Lung (tissue), 12 donors: Measurements from ENCODE around the gene PNLIP. TPM values are rescaled to one million over a fixed set of nuclear protein-coding genes. Genes with fewer than 3 reads are reported as not detected.

Experiments used
- ATAC-seq: fragments of 200-7000 bp; cut with Tn5 transposase; one replicate; pipeline ENCODE4 v1.9.1; 2020; ENCODE audit warnings: moderate number of reproducible peaks; ENCODE audit not compliant: insufficient read depth, low FRiP score
- DNase-seq, 3 donors: peaks; one replicate each; pipeline ENCODE4 v3.0.0-alpha.2; 2013 to 2017
- H3K27ac ChIP-seq, 2 donors: one replicate each; pipeline ENCODE4 v1.5.1; 2013; ENCODE audit warnings: mild to moderate bottlenecking in 2 of 2, moderate library complexity in 2 of 2, control low read depth in 1 of 2, inconsistent platforms in 1 of 2, low read depth in 1 of 2, low read length in 1 of 2
- H3K27me3 ChIP-seq, 3 donors: one replicate each; pipeline ENCODE4 v1.5.1; 2013; ENCODE audit warnings: low read length in 2 of 3; ENCODE audit not compliant: control insufficient read depth in 3 of 3, insufficient read depth in 3 of 3
- H3K36me3 ChIP-seq, 4 donors: one replicate each; pipeline ENCODE4 v1.5.1; 2013; ENCODE audit warnings: low read length in 4 of 4, mild to moderate bottlenecking in 1 of 4, moderate library complexity in 1 of 4; ENCODE audit not compliant: control insufficient read depth in 4 of 4, insufficient read depth in 4 of 4
- H3K4me1 ChIP-seq, 5 donors: one replicate each; pipeline ENCODE4 v1.5.1; 2013; ENCODE audit warnings: low read length in 5 of 5, mild to moderate bottlenecking in 2 of 5, moderate library complexity in 1 of 5; ENCODE audit not compliant: control insufficient read depth in 5 of 5, insufficient read depth in 5 of 5
- H3K4me3 ChIP-seq: one replicate; pipeline ENCODE4 v1.5.1; 2013; ENCODE audit warnings: mild to moderate bottlenecking, control low read depth, moderate library complexity
- H3K9ac ChIP-seq, 2 donors: one replicate each; pipeline ENCODE4 v1.5.1; 2013; ENCODE audit warnings: low read length in 2 of 2, control low read depth in 1 of 2; ENCODE audit not compliant: insufficient read depth in 1 of 2
- H3K9me3 ChIP-seq, 4 donors: one replicate each; pipeline ENCODE4 v1.5.1; 2013; ENCODE audit warnings: low read length in 3 of 4, mild to moderate bottlenecking in 1 of 4, moderate library complexity in 1 of 4; ENCODE audit not compliant: control insufficient read depth in 4 of 4, insufficient read depth in 3 of 4
- CTCF ChIP-seq: IDR thresholded peaks from 2 replicates; pipeline ENCODE4 v1.5.1; 2012; ENCODE audit warnings: mild to moderate bottlenecking; ENCODE audit errors: control extremely low read depth, extremely low read depth
- WGBS, 2 donors: extraction: QIAGEN DNeasy Blood & Tissue Kit; methylation state at CpG; one replicate each; pipeline ENCODE4 v1.1.7; 2013; 5-methylcytosine and 5-hydroxymethylcytosine counted together
- polyA plus RNA-seq, 2 donors: library from polyadenylated mRNA; stranded (reverse); fragments of 200-250 nt; gene quantifications; one replicate each; pipeline ENCODE4 v1.2.1, GENCODE V29; 2013
- total RNA-seq, 2 donors: library from RNA; depleted of rRNA in 1 of 2; stranded (reverse); fragments of >200 nt in 1 of 2; gene quantifications; one replicate each; pipeline ENCODE4 v1.2.1, GENCODE V29; 2014 to 2021
- donor health status: control.
- donor health status: control.
- donor health status: Bipolar disorder and iron deficiency.
- donor health status: healthy.
- donor health status: DM: yes; HTN: yes; CAD: no.

The PNLIP gene
- total and polyA plus RNA-seq, 4 donors, result 0.14 to 2.9 TPM; not detected in 2

GRCh38 chr10:116555880-116556279, 10.1 kb downstream of the PNLIP start:
- WGBS, 2 donors, result 79 to 84% methylated on average over 6 of the region's 6 CpGs
- no peaks in the 10 kb centered on the region for H3K9me3 ChIP-seq
- H3K27me3 ChIP-seq, result no peaks in the 10 kb centered on the region
- no peaks in the 10 kb centered on the region for H3K36me3 ChIP-seq
- no peaks in the 10 kb centered on the region for H3K4me1 ChIP-seq
- no peak overlapping the region for H3K9ac ChIP-seq
- DNase-seq (no peak), ATAC-seq (no peak)
- H3K4me3 ChIP-seq, result no peak overlapping the region
- no peak overlapping the region for H3K27ac ChIP-seq
- no peak for TF ChIP-seq CTCF

- H3K4me1 ChIP-seq, result no peaks in the 10 kb centered on the region
- H3K27me3 ChIP-seq, result no peaks in the 10 kb centered on the region
- H3K9ac ChIP-seq, result no peak overlapping the region
- 81 to 89% methylated on average over 5 of the region's 5 CpGs for WGBS, 2 donors
- DNase-seq (no peak), ATAC-seq (no peak)
- TF ChIP-seq CTCF, result no peak
- no peaks in the 10 kb centered on the region for H3K36me3 ChIP-seq
- H3K4me3 ChIP-seq, result no peak overlapping the region
- no peaks in the 10 kb centered on the region for H3K9me3 ChIP-seq
- H3K27ac ChIP-seq, result no peak overlapping the region
Observed at GRCh38 chr10:116557305-116557880, 11.7 kb downstream of the PNLIP start.

GRCh38 chr10:116565534-116565933, 19.8 kb downstream of the PNLIP start:
- no peaks in the 10 kb centered on the region for H3K27me3 ChIP-seq
- no peak for DNase-seq
- H3K9me3 ChIP-seq, result no peaks in the 10 kb centered on the region
- no peak for TF ChIP-seq CTCF
- no peak for ATAC-seq
- no peak overlapping the region for H3K4me3 ChIP-seq
- WGBS, 2 donors, result 93 to 97% methylated on average over 8 of the region's 8 CpGs
- no peak overlapping the region for H3K9ac ChIP-seq
- no peaks in the 10 kb centered on the region for H3K36me3 ChIP-seq
- no peak overlapping the region for H3K27ac ChIP-seq
- H3K4me1 ChIP-seq, result no peaks in the 10 kb centered on the region

GRCh38 chr10:116566932-116567331, 21.2 kb downstream of the PNLIP start:
- no peaks in the 10 kb centered on the region for H3K9me3 ChIP-seq
- no peak overlapping the region for H3K9ac ChIP-seq
- no peaks in the 10 kb centered on the region for H3K36me3 ChIP-seq
- TF ChIP-seq CTCF, result no peak
- H3K27me3 ChIP-seq, result no peaks in the 10 kb centered on the region
- DNase-seq (no peak), ATAC-seq (no peak)
- no peak overlapping the region for H3K27ac ChIP-seq
- H3K4me3 ChIP-seq, result no peak overlapping the region
- no peaks in the 10 kb centered on the region for H3K4me1 ChIP-seq
